SK-N-SH (cell line): ENCODE data around the gene HMGXB4. TPM values are rescaled to one million over a fixed set of nuclear protein-coding genes. Genes with fewer than 3 reads are reported as not detected.

Experiments used
- CTCF ChIA-PET: fragments of 300-600, 350-600 bp; formaldehyde crosslinking; extraction: SDS; loops from one replicate; lab custom pipeline; 2021; lab: Yijun Ruan, JAX
- POLR2A ChIA-PET: fragments of 350-600 bp; sonication (Branson Sonifier 250); formaldehyde crosslinking; extraction: SDS; loops from one replicate; lab custom pipeline; 2020; ENCODE audit warnings: antibody characterized with exemption, inconsistent platforms; lab: Yijun Ruan, JAX
- DNase-seq: peaks from one replicate; pipeline ENCODE4 v3.0.0; 2012
- H2AFZ ChIP-seq: fragments of 200-600 bp; sonication (generic); 2 replicates; pipeline ENCODE4 v1.8.1; 2016; ENCODE audit warnings: antibody characterized with exemption, mild to moderate bottlenecking, low read depth
- H3F3A ChIP-seq: fragments of 200-600 bp; sonication (generic); replicated peaks from 2 replicates; pipeline ENCODE3; 2016; ENCODE audit warnings: antibody characterized with exemption, mild to moderate bottlenecking; ENCODE audit not compliant: insufficient read depth
- H3K27ac ChIP-seq, 2 experiments: fragments of 200-500 bp in 1 of 2; fragments of 200-600 bp in 1 of 2; sonication (Bioruptor generic) in 1 of 2; sonication (generic), shearing (Covaris generic) in 1 of 2; 2 replicates each; pipeline versions ENCODE4 v1.5.1 to v1.6.1; 2014 to 2016; ENCODE audit warnings: low read depth in 2 of 2, inconsistent platforms in 1 of 2, low read length in 1 of 2, mild to moderate bottlenecking in 1 of 2, mixed read lengths in 1 of 2
- H3K27me3 ChIP-seq: fragments of 200-600 bp; sonication (generic), shearing (Covaris generic); 2 replicates; pipeline ENCODE4 v1.6.1; 2016; ENCODE audit warnings: mixed run types; ENCODE audit not compliant: insufficient read depth
- H3K36me3 ChIP-seq, 2 experiments: fragments of 200-500 bp in 1 of 2; fragments of 200-600 bp in 1 of 2; sonication (Bioruptor generic) in 1 of 2; sonication (generic) in 1 of 2; replicated peaks in 1 of 2; 2 replicates each; pipeline versions ENCODE3 to v1.5.1; 2014 to 2016; ENCODE audit warnings: low read length in 1 of 2, mild to moderate bottlenecking in 1 of 2; ENCODE audit not compliant: insufficient read depth in 2 of 2, control insufficient read depth in 1 of 2
- H3K4me1 ChIP-seq, 2 experiments: fragments of 200-500 bp in 1 of 2; fragments of 200-600 bp in 1 of 2; sonication (Bioruptor generic) in 1 of 2; sonication (generic), shearing (Covaris generic) in 1 of 2; 2 replicates each; pipeline versions ENCODE4 v1.5.1 to v1.6.1; 2014 to 2016; ENCODE audit warnings: low read depth in 1 of 2, low read length in 1 of 2, mixed run types in 1 of 2; ENCODE audit not compliant: insufficient read depth in 2 of 2, control insufficient read depth in 1 of 2
- H3K4me2 ChIP-seq: fragments of 200-600 bp; sonication (generic), shearing (Covaris generic); 2 replicates; pipeline ENCODE4 v1.6.1; 2017; ENCODE audit warnings: mixed run types
- H3K4me3 ChIP-seq, 2 experiments: fragments of 200-500 bp in 1 of 2; fragments of 200-600 bp in 1 of 2; sonication (Bioruptor generic) in 1 of 2; sonication (generic), shearing (Covaris generic) in 1 of 2; 2 replicates each; pipeline versions ENCODE4 v1.5.1 to v1.8.1; 2014 to 2016; ENCODE audit warnings: low read depth in 2 of 2, inconsistent platforms in 1 of 2, low read length in 1 of 2, mild to moderate bottlenecking in 1 of 2, mixed read lengths in 1 of 2, moderate library complexity in 1 of 2
- H3K79me2 ChIP-seq: fragments of 200-600 bp; sonication (generic); 2 replicates; pipeline ENCODE4 v1.8.1; 2017; ENCODE audit warnings: mild to moderate bottlenecking; ENCODE audit not compliant: insufficient read depth
- H3K9ac ChIP-seq: fragments of 200-600 bp; sonication (generic); 2 replicates; pipeline ENCODE4 v1.6.1; 2017; ENCODE audit warnings: mixed run types
- H3K9me2 ChIP-seq: fragments of 200-600 bp; sonication (generic); 2 replicates; pipeline ENCODE4 v1.6.1; 2017; ENCODE audit warnings: mixed run types
- H3K9me3 ChIP-seq: fragments of 200-600 bp; sonication (generic); 2 replicates; pipeline ENCODE4 v1.6.1; 2017; ENCODE audit warnings: mixed run types, mild to moderate bottlenecking, moderate library complexity
- H4K20me1 ChIP-seq: fragments of 200-600 bp; sonication (generic); 2 replicates; pipeline ENCODE4 v1.6.1; 2017; ENCODE audit warnings: mild to moderate bottlenecking, mixed run types; ENCODE audit not compliant: insufficient read depth
- ELF1 ChIP-seq: IDR thresholded peaks from 2 replicates; pipeline ENCODE4 v1.4.0; 2012
- EP300 ChIP-seq, 2 experiments: IDR thresholded peaks; 2 replicates each; pipeline versions ENCODE4 v1.4.0 to v1.6.1; 2012; ENCODE audit warnings: borderline replicate concordance in 1 of 2, low read depth in 1 of 2, low read length in 1 of 2
- EZH2phosphoT487 ChIP-seq: fragments of 200-600 bp; sonication (generic); IDR thresholded peaks from 2 replicates; pipeline ENCODE4 v1.6.1; 2017; ENCODE audit warnings: low read depth, mixed run types, mild to moderate bottlenecking, antibody characterized with exemption, moderate library complexity, borderline replicate concordance
- MXI1 ChIP-seq: IDR thresholded peaks from 2 replicates; pipeline ENCODE4 v1.6.1; 2012; ENCODE audit warnings: mild to moderate bottlenecking, low read depth, low read length, improper control_type of control experiment
- RAD21 ChIP-seq: IDR thresholded peaks from 2 replicates; pipeline ENCODE4 v1.6.1; 2012; ENCODE audit warnings: mild to moderate bottlenecking, low read length
- TAF1 ChIP-seq: IDR thresholded peaks from 2 replicates; pipeline ENCODE4 v1.6.1; 2012; ENCODE audit warnings: low read depth, mild to moderate bottlenecking, low read length, moderate library complexity, borderline replicate concordance
- WGBS: methylation state at CpG from one replicate; pipeline ENCODE4 v1.1.6; 2017; ENCODE audit warnings: low lambda C conversion rate; 5-methylcytosine and 5-hydroxymethylcytosine counted together
- polyA plus RNA-seq, 3 experiments: library from polyadenylated mRNA; depleted of rRNA; stranded (reverse); fragments of >200 nt; gene quantifications; 2 replicates each; pipeline ENCODE4 v1.2.3, GENCODE V29; 2012
- TF ChIP-seq, protein P1 (sequence below): fragments of 200-600 bp; sonication (generic); IDR thresholded peaks from 2 replicates; pipeline ENCODE4 v1.6.1; 2017; ENCODE audit warnings: antibody characterized with exemption, mild to moderate bottlenecking, moderate library complexity
- TF ChIP-seq, protein P2 (sequence below): IDR thresholded peaks from 2 replicates; pipeline ENCODE4 v1.4.0; 2012; ENCODE audit warnings: low read depth, borderline replicate concordance

The HMGXB4 gene
- polyA plus RNA-seq, 1 of the 3 experiments (the other 2 are of a cell fraction): 16.5 TPM

DNA sequence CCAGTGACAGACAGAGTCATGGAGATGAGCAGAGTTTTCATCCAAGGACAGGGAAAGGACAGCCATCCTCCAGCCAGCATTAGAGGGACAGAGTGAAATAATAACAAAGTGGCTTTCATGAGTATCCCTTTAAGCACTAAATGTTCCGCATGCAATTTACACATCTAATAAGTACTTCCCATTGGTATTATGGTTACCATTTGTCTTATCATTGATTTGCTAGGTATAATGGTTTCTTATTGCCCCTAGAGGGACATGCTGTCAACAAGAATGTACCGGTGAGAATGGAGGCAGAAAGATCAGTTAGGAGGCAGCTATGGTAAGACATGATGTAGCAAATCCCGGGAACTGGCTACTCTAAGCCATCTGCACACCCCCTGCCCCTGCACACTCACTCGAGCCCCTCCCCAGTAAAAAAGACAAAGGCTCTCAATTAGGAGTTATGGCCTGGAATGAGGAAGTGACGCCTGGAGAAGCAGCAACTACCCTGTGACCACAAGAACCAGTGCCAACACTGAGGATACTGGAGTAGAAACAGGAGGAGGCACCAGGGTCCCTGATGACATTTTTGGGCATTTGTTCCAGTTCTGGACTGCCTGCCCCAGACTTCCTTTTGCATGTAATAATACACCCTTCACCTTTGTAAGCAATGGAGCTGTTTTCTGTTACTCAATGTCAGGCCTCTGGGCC, 30.2 kb upstream of the HMGXB4 start:
- no peak overlapping the region for H2AFZ ChIP-seq
- H3K27me3 ChIP-seq: no peaks in the 10 kb centered on the region; the same call in 1 of the 2 replicates
- H3K9me3 ChIP-seq: no peaks in the 10 kb centered on the region
- no peaks in the 10 kb centered on the region for H3F3A ChIP-seq
- H3K9ac ChIP-seq: no peak overlapping the region
- CTCF ChIA-PET: interaction anchor here (1.8 kb wide), 1 partner anchor 9 kb away, joined by 4 read pairs; no protein-coding TSS in a partner anchor
- TF ChIP-seq, protein P1, sequence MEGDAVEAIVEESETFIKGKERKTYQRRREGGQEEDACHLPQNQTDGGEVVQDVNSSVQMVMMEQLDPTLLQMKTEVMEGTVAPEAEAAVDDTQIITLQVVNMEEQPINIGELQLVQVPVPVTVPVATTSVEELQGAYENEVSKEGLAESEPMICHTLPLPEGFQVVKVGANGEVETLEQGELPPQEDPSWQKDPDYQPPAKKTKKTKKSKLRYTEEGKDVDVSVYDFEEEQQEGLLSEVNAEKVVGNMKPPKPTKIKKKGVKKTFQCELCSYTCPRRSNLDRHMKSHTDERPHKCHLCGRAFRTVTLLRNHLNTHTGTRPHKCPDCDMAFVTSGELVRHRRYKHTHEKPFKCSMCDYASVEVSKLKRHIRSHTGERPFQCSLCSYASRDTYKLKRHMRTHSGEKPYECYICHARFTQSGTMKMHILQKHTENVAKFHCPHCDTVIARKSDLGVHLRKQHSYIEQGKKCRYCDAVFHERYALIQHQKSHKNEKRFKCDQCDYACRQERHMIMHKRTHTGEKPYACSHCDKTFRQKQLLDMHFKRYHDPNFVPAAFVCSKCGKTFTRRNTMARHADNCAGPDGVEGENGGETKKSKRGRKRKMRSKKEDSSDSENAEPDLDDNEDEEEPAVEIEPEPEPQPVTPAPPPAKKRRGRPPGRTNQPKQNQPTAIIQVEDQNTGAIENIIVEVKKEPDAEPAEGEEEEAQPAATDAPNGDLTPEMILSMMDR: no peak
- TF ChIP-seq, protein P2, sequence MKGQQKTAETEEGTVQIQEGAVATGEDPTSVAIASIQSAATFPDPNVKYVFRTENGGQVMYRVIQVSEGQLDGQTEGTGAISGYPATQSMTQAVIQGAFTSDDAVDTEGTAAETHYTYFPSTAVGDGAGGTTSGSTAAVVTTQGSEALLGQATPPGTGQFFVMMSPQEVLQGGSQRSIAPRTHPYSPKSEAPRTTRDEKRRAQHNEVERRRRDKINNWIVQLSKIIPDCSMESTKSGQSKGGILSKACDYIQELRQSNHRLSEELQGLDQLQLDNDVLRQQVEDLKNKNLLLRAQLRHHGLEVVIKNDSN: no peak
- POLR2A ChIA-PET: no interaction called here
- no peak overlapping the region for H3K4me2 ChIP-seq
- 40% methylated on average over 5 of the region's 5 CpGs for WGBS
- no peaks in the 10 kb centered on the region for H3K79me2 ChIP-seq
- H3K27ac ChIP-seq: no peak overlapping the region
- no peak for DNase-seq
- H3K36me3 ChIP-seq: no peaks in the 10 kb centered on the region
- H3K4me1 ChIP-seq: peaks cover 0 to 4% of the 10 kb centered on the region in 2 experiments; a peak in 1 of 4 replicates
- no peaks in the 10 kb centered on the region for H4K20me1 ChIP-seq
- H3K9me2 ChIP-seq: no peaks in the 10 kb centered on the region
- H3K4me3 ChIP-seq: no peak overlapping the region

DNA sequence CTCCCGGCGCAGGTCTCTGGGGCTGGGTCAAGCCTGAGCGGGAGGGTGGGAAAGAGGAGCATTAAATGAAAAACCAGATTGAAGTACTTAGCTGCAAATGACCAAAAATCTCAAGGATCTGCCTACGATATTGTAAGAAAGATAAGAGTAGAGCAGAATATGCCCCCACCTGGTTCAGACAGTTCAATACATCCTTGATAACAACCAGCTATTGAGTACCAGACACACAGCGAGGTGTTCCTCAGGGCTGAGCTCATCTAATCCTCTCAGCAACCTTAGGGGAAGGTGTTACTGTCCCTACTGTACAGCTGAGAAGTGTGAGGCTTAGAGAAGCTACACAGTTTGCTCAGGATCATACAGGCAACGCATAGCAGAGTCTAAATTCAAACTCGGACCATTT, 27.4 kb upstream of the HMGXB4 start:
- H3K36me3 ChIP-seq: no peaks in the 10 kb centered on the region
- H3K27ac ChIP-seq: no peak overlapping the region
- no peak for TF ChIP-seq EZH2phosphoT487
- no peaks in the 10 kb centered on the region for H3K79me2 ChIP-seq
- H3K9ac ChIP-seq: no peak overlapping the region
- no peaks in the 10 kb centered on the region for H3K9me3 ChIP-seq
- H3K4me3 ChIP-seq: no peak overlapping the region
- CTCF ChIA-PET: interaction anchor here (0.9 kb wide), 1 partner anchor 9 kb away, joined by 4 read pairs; no protein-coding TSS in a partner anchor
- WGBS: 18% methylated on average over 7 of the region's 7 CpGs
- H3K9me2 ChIP-seq: no peaks in the 10 kb centered on the region
- no peaks in the 10 kb centered on the region for H4K20me1 ChIP-seq
- no peaks in the 10 kb centered on the region; the same call in 1 of the 2 replicates for H3K27me3 ChIP-seq
- peaks cover 0 to 4% of the 10 kb centered on the region in 2 experiments; a peak in 1 of 4 replicates for H3K4me1 ChIP-seq
- no peaks in the 10 kb centered on the region for H3F3A ChIP-seq
- DNase-seq: no peak
- POLR2A ChIA-PET: no interaction called here
- H3K4me2 ChIP-seq: no peak overlapping the region
- no peak overlapping the region for H2AFZ ChIP-seq

DNA sequence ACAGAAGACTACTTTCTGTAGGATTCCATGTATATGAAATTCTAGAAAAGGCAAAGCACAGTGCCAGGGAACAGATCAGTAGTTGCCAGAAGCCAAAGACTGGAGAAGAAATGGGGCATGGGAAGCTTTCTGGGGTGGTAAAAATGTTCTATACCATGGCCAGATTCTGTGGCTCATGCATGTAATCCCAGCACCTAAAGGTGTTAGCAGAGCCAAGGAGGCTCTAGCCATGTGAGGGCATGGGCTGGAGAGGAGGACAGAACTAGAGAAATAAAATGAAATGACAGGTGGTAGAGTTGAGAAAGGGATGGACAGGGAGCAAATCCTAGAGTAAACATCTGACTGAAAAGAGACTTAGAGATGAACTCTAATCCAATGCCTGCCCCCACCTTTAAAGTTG, 26.9 kb upstream of the HMGXB4 start:
- Histone ChIP-seq H3K9ac (no peak overlapping the region), H2AFZ (peak overlapping the region; percentile 67; the same call in 1 of the 2 replicates), H3K27me3 (no peaks in the 10 kb centered on the region; the same call in 1 of the 2 replicates), H3K9me2 (no peaks in the 10 kb centered on the region), H3K36me3 (no peaks in the 10 kb centered on the region), H3F3A (no peaks in the 10 kb centered on the region), H3K4me3 (peak overlapping the region; percentile 29 to 36; a peak in 3 of 4 replicates), H3K27ac (no peak overlapping the region), H3K4me2 (peak overlapping the region; percentile 42; the same call in 1 of the 2 replicates), H3K79me2 (no peaks in the 10 kb centered on the region), H4K20me1 (no peaks in the 10 kb centered on the region), H3K4me1 (peaks cover 0 to 4% of the 10 kb centered on the region in 2 experiments; a peak in 1 of 4 replicates), H3K9me3 (no peaks in the 10 kb centered on the region)
- ChIA-PET CTCF (interaction anchor here (0.9 to 2.0 kb wide), 12 partner anchors 10 to 248 kb away, joined by 3 to 36 read pairs (median 5); no protein-coding TSS in a partner anchor), POLR2A (no interaction called here)
- no peak for DNase-seq
- no peak for TF ChIP-seq EP300 (IDR thresholded peaks at IDR 0.05; ENCODE audit: borderline replicate concordance in 1 of 2, low read depth in 1 of 2, low read length in 1 of 2)
- TF ChIP-seq ELF1: no peak
- TF ChIP-seq MXI1: no peak
- TF ChIP-seq RAD21: no peak
- TF ChIP-seq, protein P1: no peak
- TF ChIP-seq TAF1: no peak
